ENCODE results near the gene PRDM16. TPM values are rescaled to one million over a fixed set of nuclear protein-coding genes. Genes with fewer than 3 reads are reported as not detected.

Gene PRDM16
- total and polyA plus RNA-seq, 2 of the 13 experiments (the other 11 are each of a cell fraction or from before 2014, with no cell fraction given): 0.15 to 0.81 TPM

DNA sequence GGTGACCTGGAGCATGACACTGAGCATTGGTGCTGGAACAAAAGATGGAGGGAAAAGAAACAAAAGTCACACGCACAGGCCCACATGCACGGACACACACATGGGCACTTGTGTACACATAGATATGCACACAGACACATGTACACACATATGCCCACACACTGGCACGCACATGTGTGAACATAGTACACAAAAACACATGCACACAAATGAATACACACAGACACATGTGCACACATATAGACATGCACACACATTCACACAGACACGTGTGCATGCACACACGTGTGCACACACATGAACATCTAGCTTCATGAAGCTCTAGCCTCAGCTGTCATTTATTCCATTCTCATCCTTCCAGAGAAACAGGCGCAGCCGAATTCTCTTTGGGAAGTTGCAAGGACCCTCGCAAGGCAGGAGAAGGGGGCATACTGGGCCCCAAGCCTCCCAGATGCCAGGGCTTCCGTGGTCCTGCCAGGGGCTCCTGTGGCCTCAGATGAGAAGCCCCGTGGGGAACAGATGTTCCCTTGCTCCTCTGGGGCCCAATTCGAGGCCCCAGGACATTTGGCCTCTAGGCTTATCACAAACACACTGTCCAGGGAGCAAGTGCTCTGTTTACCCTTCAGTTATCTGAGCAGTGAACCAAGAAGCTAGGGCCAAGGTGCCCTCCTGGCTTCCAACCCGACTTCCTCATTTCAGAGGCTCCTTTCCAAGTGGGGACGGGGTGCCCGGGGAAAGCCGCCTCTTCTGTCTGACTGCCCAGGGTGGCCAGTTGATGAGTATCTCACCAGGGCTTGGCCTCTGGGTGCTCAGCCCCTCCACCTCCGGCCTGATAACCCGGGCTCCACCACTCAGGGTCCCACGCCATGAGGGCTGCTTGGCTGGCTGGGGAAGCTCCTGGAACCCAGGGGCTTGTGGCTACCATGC is 269.1 kb downstream of the PRDM16 start (continued):
- TF ChIP-seq, protein P1, sequence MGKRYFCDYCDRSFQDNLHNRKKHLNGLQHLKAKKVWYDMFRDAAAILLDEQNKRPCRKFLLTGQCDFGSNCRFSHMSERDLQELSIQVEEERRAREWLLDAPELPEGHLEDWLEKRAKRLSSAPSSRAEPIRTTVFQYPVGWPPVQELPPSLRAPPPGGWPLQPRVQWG (CRISPR knock-in tag; IDR thresholded peaks at IDR 0.05; ENCODE audit: borderline replicate concordance, low read depth): no peak
- TF ChIP-seq SAFB2 (CRISPR knock-in tag; IDR thresholded peaks at IDR 0.05; ENCODE audit: borderline replicate concordance, low read depth) (no peak), ZNF660 (CRISPR knock-in tag; IDR thresholded peaks at IDR 0.05; ENCODE audit: borderline replicate concordance, low read depth) (no peak), ZSCAN22 (CRISPR knock-in tag; IDR thresholded peaks at IDR 0.05) (0 out of 2 replicates have a peak, but pooled peaks have one; percentile 54), ZBTB1 (CRISPR knock-in tag; IDR thresholded peaks at IDR 0.05; ENCODE audit: borderline replicate concordance) (no peak), JUNB (CRISPR knock-in tag; IDR thresholded peaks at IDR 0.05; ENCODE audit: borderline replicate concordance) (no peak), ZC3H13 (CRISPR knock-in tag; IDR thresholded peaks at IDR 0.05) (0 out of 2 replicates have a peak, but pooled peaks have one; percentile 11), NFIC (IDR thresholded peaks at IDR 0.05; ENCODE audit: low read length) (no peak), MXI1 (IDR thresholded peaks at IDR 0.05; ENCODE audit: borderline replicate concordance, low read depth, low read length) (no peak), ZNF343 (CRISPR knock-in tag; IDR thresholded peaks at IDR 0.05) (0 out of 2 replicates have a peak, but pooled peaks have one; percentile 78), ARID2 (CRISPR knock-in tag; IDR thresholded peaks at IDR 0.05; ENCODE audit: borderline replicate concordance) (peak; percentile 65; the same call in 1 of the 2 replicates), ZFX (CRISPR knock-in tag; IDR thresholded peaks at IDR 0.05; ENCODE audit: low read depth) (peak; percentile 77), HDAC6 (IDR thresholded peaks at IDR 0.05; ENCODE audit: low read depth, low read length) (no peak), BORCS8-MEF2B (CRISPR knock-in tag; IDR thresholded peaks at IDR 0.05) (peak; percentile 38; the same call in 1 of the 2 replicates), ZNF230 (CRISPR knock-in tag; IDR thresholded peaks at IDR 0.05) (peak; percentile 47; the same call in 1 of the 2 replicates), MEIS1 (CRISPR knock-in tag; IDR thresholded peaks at IDR 0.05; ENCODE audit: borderline replicate concordance) (peak; percentile 66; the same call in 1 of the 2 replicates)
- TF ChIP-seq, protein P2, sequence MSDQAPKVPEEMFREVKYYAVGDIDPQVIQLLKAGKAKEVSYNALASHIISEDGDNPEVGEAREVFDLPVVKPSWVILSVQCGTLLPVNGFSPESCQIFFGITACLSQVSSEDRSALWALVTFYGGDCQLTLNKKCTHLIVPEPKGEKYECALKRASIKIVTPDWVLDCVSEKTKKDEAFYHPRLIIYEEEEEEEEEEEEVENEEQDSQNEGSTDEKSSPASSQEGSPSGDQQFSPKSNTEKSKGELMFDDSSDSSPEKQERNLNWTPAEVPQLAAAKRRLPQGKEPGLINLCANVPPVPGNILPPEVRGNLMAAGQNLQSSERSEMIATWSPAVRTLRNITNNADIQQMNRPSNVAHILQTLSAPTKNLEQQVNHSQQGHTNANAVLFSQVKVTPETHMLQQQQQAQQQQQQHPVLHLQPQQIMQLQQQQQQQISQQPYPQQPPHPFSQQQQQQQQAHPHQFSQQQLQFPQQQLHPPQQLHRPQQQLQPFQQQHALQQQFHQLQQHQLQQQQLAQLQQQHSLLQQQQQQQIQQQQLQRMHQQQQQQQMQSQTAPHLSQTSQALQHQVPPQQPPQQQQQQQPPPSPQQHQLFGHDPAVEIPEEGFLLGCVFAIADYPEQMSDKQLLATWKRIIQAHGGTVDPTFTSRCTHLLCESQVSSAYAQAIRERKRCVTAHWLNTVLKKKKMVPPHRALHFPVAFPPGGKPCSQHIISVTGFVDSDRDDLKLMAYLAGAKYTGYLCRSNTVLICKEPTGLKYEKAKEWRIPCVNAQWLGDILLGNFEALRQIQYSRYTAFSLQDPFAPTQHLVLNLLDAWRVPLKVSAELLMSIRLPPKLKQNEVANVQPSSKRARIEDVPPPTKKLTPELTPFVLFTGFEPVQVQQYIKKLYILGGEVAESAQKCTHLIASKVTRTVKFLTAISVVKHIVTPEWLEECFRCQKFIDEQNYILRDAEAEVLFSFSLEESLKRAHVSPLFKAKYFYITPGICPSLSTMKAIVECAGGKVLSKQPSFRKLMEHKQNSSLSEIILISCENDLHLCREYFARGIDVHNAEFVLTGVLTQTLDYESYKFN (CRISPR knock-in tag; conservative IDR thresholded peaks at IDR 0.05): peak; percentile 67
- TF ChIP-seq, protein P3, sequence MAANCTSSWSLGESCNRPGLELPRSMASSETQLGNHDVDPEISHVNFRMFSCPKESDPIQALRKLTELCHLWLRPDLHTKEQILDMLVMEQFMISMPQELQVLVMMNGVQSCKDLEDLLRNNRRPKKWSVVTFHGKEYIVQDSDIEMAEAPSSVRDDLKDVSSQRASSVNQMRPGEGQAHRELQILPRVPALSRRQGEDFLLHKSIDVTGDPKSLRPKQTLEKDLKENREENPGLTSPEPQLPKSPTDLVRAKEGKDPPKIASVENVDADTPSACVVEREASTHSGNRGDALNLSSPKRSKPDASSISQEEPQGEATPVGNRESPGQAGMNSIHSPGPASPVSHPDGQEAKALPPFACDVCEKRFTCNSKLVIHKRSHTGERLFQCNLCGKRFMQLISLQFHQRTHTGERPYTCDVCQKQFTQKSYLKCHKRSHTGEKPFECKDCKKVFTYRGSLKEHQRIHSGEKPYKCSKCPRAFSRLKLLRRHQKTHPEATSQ (CRISPR knock-in tag; IDR thresholded peaks at IDR 0.05; ENCODE audit: borderline replicate concordance): peak; percentile 55; the same call in 1 of the 2 replicates
- TF ChIP-seq, protein P4, sequence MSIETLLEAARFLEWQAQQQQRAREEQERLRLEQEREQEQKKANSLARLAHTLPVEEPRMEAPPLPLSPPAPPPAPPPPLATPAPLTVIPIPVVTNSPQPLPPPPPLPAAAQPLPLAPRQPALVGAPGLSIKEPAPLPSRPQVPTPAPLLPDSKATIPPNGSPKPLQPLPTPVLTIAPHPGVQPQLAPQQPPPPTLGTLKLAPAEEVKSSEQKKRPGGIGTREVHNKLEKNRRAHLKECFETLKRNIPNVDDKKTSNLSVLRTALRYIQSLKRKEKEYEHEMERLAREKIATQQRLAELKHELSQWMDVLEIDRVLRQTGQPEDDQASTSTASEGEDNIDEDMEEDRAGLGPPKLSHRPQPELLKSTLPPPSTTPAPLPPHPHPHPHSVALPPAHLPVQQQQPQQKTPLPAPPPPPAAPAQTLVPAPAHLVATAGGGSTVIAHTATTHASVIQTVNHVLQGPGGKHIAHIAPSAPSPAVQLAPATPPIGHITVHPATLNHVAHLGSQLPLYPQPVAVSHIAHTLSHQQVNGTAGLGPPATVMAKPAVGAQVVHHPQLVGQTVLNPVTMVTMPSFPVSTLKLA (IDR thresholded peaks at IDR 0.05): peak; percentile 82
